Hematopoietic multipotent progenitor cell treated with erythropoietin and hydrocortisone succinate and interleukin-3 and kit ligand, for 6 days (in vitro differentiated cells): ENCODE measurements around the gene SMARCD1.
"Not testable (repeated sequence)": the region's sequence is repeated elsewhere in the genome, so short reads cannot be mapped to it uniquely, and the experiment has no call there.

ENCODE experiments used
- DNase-seq: peaks from one replicate; pipeline ENCODE4 v3.0.0-alpha.2; 2015

SMARCD1 gene

GRCh38 chr12:50078281-50078680 is 6.9 kb upstream of the SMARCD1 start:
- no peak for DNase-seq

- DNase-seq: no peak
Measured at GRCh38 chr12:50079771-50080170, 5.4 kb upstream of the SMARCD1 start.

GRCh38 chr12:50081096-50081808 is 3.9 kb upstream of the SMARCD1 start:
- no peak for DNase-seq

- DNase-seq: no peak
Measured at GRCh38 chr12:50082644-50083043, 2.5 kb upstream of the SMARCD1 start.

GRCh38 chr12:50083301-50083700 is 1.8 kb upstream of the SMARCD1 start:
- no peak for DNase-seq

GRCh38 chr12:50084409-50084774 is 750 bp upstream of the SMARCD1 start:
- not testable (repeated sequence) for DNase-seq

GRCh38 chr12:50085615-50086072 is 502 bp downstream of the SMARCD1 start:
- DNase-seq: no peak

GRCh38 chr12:50086148-50086547 is 1.0 kb downstream of the SMARCD1 start:
- DNase-seq: no peak

- DNase-seq: no peak
Measured at GRCh38 chr12:50087151-50087550, 2.0 kb downstream of the SMARCD1 start.

- DNase-seq: no peak
Measured at GRCh38 chr12:50087995-50088394, 2.9 kb downstream of the SMARCD1 start.

GRCh38 chr12:50088577-50089335 is 3.6 kb downstream of the SMARCD1 start:
- DNase-seq: peak; percentile 85

GRCh38 chr12:50089730-50090129 is 4.6 kb downstream of the SMARCD1 start:
- no peak for DNase-seq

- DNase-seq: no peak
Measured at GRCh38 chr12:50090391-50090790, 5.2 kb downstream of the SMARCD1 start.

GRCh38 chr12:50097952-50098351 is 12.8 kb downstream of the SMARCD1 start:
- DNase-seq: no peak

GRCh38 chr12:50099302-50100008 is 14.3 kb downstream of the SMARCD1 start:
- no peak for DNase-seq

GRCh38 chr12:50100561-50100960 is 15.4 kb downstream of the SMARCD1 start:
- no peak for DNase-seq

- DNase-seq: peak; percentile 42
Measured at GRCh38 chr12:50101663-50102062, 16.5 kb downstream of the SMARCD1 start.

- no peak for DNase-seq
Measured at GRCh38 chr12:50102131-50102531, 17.0 kb downstream of the SMARCD1 start.

- DNase-seq: no peak
Measured at GRCh38 chr12:50102646-50103309, 17.6 kb downstream of the SMARCD1 start.

- no peak for DNase-seq
Measured at GRCh38 chr12:50103351-50103750, 18.2 kb downstream of the SMARCD1 start.

GRCh38 chr12:50103767-50104321 is 18.7 kb downstream of the SMARCD1 start, which contains the start of gene GPD1:
Gene GPD1, plus strand, starts transcription at chr12:50104008. Its CDS starts 43 bp downstream, at chr12:50104051.
- peak; percentile 82 for DNase-seq
